Activated T-cell treated with anti-CD3 and anti-CD28 coated beads for 1 hour (primary cell): Measurements from ENCODE around the gene FETUB.
"Not testable (repeated sequence)": the region's sequence is repeated elsewhere in the genome, so short reads cannot be mapped to it uniquely, and the experiment has no call there.

Source experiments
- DNase-seq: peaks from one replicate; pipeline ENCODE4 v3.0.0-alpha.2; 2020; ENCODE audit warnings: low read depth

Gene FETUB

DNA sequence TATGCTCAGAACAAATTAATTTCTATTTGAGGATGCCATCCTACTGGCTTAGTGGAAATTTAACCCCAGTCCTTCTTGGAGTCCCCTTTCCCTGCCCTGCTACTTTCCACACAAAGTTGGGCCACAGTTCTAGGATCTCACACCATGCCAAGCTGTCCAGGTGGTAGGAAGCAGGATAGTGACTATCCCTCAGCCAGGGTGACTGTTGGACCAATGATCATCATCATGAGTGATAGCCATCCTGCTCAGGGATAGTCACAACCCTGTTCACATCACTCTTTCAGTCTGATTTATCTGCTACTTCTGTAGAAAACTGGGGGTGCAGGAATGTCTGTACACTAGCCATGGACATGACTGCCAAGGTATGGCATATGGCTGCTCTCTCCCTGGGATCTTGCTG, 38.4 kb downstream of the FETUB start:
- no peak for DNase-seq

DNA sequence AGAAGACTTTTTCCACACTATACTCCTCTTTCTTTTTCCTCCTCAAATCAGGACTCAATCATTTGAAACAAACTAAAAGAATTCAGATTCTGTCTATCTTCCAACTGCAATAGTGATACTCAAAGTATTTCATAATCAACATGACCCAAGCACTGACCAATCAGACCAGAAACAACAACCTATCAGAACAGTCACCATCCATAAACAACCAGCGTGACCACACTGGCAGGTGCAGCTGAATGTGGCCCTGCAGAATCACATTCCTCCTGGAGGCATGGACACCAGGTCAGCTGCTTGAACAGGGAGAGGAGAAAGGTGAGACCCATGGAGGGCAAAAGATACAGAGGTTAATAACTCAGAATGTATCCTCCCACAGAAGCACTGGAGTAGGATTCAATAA, 39.0 kb downstream of the FETUB start:
- DNase-seq: no peak

DNA sequence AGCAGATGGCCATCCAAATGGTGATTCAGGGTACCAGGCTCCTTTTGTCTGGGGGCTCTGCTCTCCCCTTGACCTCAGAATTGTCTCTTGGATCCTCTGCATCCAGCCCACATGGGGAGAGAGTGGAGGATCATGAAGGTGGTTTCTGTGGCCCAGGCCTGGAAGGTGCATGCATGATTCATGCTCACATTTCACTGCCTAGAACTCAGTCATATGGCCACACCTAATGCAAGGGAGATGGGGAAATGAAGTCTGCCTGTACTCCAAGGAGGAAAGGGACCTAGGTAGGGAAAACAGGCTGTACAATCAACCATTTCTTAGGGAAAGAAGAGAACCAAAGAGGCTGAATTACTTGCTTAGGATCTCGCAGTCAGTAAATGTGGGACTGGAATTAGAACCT, 40.7 kb downstream of the FETUB start:
- DNase-seq: no peak

DNA sequence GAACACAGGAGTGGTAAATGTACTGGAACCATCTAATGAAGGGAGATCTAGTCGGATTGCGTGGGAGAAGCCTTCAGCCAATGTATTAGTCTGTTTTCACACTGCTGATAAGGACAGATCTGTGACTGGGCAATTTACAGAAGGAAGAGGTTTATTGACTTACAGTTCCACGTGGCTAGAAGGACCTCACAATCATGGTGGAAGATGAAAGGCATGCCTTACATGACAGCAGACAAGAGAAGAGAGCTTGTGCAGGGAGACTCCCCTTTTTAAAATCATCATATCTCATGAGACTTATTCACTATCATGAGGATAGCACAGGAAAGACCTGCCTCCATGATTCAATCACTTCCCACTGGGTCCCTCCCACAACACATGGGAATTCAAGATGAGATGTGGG, 42.6 kb downstream of the FETUB start:
- no peak for DNase-seq

DNA sequence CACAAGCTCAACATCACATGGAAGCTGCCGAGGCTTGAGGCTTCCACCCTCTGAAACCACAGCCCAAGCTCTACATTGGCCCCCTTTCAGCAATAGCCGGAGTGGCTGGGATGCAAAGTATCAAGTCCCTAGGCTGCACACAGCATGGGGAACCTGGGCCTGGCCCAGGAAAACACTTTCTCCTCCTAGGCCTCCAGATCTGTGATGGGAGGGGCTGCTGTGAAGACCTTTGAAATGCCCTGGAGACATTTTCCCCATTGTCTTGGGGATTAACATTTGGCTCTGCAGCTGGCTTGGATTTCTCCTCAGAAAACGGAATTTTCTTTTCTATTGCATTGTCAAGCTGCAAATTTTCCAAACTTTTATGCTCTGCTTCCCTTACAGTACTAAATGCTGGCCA, 43.8 kb downstream of the FETUB start:
- DNase-seq: no peak

DNA sequence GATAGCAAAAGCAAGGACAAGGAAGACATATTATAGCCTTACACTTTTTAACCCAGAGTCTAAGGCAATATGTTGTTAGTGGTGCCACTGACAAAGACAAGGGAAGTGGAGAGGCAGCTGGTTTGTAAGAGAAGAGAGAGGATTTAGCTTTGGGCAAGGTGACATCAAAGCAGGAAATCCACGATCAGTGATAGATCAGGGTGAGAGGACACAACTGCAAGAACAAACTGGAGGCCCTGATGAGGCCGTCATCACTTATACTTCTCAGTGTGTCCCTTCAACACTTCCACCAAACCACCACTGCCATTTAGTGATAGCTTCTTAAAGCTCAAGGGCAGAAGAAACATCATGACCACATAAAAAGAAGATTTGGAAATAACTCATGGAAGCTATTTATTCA, 46.3 kb downstream of the FETUB start:
- DNase-seq: not testable (repeated sequence)

DNA sequence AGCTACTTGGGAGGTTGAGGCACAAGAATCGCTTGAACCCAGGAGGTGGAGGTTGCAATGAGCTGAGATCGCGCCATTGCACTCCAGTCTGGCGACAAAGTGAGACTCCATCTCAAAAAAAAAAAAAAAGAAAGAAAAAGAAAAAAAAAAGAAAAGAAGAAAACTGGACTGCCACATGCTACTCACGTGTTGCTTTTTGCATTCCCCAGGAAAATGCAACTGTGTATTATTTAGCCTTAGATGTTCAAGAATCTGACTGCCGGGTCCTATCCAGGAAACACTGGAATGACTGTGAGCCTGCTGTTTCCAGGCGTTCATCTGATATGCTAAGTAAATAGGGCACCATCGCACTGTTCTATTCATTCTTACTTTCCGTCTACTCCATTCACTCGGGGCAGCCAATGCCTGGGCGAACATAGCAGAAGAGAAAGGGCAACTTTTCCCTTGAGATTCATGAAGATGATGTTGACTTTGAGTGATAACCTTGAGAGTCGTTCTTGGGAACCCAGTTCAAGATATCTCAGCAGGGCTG, 47.0 kb downstream of the FETUB start:
- no peak for DNase-seq

DNA sequence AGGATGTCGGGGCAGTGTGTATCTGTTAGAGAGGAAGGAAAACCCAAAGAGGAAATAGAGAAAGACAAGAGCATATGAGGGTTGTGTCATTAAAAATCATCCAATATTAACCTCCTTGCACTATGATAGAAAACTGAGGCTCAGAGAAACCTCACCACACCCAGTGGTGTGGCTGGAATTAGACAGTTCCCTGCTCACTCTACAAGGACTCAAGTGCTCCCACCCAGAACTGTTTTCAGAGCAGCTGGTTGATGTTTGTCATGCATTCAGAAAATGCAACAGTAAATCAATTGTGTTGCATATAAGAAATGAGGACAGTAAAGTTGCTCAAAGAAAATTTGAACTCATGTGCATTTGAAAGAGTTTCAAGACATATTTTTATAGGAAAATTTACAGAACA, 50.1 kb downstream of the FETUB start:
- not testable (repeated sequence) for DNase-seq

DNA sequence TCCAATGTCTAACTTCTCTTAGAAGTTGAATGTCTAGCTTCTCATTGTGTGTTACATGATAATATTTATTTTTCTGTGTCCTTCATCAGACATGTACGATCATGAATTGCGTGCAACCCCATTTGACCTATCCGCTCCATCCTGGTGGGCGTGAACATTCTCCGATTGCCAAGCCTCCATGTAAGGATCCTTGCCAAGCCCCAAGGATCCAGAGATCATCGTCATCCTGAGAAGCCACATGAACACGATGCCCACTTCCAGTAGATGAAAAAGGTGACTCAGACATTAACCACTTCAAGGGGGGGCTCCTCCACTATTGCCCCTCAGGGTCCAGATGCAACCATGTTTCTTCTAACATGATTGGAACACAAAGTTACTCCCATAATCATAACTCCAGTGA, 51.5 kb downstream of the FETUB start:
- DNase-seq: no peak

DNA sequence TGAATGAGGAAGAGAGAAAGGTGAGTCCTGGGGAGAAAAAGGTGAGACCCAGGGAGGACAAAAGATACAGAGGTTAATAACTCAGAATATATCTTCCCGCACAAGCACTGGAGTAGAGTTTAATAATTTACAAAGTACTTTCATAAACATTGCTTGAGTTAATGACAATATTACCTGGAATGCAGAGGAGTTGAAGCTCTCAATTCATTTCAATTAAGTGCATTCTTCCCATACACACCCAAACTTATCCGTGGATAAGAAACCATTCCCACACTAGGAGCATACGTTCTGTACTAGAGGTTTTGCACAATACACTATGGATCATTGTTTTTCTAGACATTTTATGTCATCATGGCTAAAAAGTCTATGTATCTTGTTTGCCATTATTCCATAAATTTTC, 53.6 kb downstream of the FETUB start:
- DNase-seq: no peak

DNA sequence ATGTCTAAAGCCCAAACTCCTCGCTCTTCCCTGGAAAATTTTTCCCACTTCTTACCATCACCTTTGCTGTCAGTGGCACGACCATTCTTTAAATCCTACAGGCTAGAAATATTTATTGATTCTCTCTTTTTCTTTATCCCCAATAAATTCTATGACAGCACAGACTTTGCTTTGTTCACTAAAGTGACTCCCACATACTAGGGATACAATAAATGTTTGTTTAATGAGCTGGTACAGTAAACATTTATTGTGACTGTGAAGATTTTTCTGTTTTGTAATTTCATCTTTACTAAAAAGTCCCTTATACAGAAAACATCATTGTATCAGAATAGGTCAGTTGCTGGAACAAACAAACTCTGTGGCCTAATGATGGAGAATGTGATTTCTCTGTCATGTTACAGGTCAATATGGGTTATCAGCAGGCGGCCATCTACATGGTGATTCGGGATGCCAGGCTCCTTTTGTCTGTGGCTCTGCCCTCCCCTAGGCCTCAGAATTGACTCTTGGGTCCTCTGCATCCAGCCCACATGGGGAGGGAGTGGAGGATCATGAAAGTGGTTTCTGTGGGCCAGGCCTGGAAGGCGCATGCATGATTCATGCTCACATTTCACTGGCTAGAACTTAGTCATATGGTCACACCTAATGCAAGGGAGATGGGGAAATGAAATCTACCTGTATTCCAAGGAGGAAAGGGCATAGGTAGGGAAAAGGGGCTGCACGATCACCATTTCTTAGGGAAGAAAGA, 54.3 kb downstream of the FETUB start:
- no peak for DNase-seq

DNA sequence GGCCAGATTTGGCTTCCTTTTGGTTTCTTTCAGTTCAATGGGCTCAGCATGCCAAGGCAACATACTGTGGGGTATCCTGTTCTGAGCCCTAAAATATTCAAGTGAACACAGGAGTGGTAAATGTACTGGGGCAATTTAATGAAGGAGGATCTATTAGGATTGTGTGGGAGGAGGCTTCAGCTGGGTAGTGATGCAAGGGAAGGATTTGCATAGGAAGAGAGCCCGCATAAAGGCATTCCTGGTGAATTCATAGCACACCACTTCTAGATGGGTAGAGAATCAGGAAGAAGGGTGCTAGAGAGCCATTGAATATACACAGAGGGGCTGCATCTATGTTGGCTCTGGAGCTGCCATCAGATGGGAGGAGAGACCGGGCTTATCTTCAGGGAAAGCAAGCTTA, 56.3 kb downstream of the FETUB start:
- DNase-seq: no peak

DNA sequence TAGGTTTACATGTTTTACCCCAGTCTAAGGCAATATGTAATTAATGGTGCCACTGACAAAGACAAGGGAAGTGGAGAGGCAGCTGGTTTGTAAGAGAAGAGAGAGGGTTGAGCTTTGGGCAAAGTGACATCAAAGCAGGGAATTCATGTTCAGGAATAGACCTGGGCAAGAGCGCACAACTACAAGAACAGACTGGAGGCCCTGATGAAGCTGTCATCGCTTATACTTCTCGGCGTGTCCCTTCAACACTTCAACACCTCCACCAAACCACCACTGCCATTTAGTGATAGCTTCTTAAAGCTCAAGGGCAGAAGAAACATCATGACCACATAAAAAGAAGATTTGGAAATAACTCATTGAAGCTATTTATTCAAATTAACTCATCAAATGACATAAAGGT, 57.3 kb downstream of the FETUB start:
- no peak for DNase-seq

DNA sequence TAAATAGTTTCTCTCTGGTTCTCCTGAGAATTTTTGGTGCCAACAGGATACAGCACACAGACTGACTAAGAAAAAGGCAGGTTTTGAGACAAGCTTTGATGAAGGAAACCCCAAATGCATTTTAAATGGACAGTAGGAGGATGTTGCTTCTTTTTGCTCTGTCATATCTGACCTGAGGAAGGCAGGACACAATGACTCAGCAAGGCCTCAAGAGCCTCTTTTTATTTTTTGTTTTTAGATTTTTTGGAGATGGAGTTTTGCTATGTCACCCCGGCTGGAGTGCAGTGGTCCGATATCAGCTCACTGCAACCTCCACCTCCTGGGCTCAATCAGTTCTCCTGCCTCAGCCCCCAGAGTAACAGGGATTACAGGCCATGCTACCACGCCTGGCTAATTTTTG, 60.1 kb downstream of the FETUB start:
- DNase-seq: no peak

DNA sequence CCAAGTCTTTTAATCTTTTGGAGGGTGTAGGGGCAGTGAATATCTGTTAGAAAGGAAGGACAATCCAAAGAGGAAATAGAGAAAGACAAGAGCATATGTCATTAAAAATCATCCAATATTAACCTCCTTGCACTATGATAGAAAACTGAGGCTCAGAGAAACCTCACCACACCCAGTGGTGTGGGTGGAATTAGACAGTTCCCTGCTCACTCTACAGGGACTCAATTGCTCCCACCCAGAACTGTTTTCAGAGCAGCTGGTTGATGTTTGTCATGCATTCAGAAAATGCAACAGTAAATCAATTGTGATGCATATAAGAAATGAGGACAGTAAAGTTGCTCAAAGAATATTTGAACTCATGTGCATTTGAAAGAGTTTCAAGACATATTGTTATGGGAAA, 62.3 kb downstream of the FETUB start:
- DNase-seq: not testable (repeated sequence)
